GM19025 (cell line): ENCODE measurements around the gene ANKFY1.

Experiments
- ATAC-seq: cut with Tn5 transposase; IDR thresholded peaks from one replicate; pipeline ENCODE4 v1.9.1; 2021; ENCODE audit warnings: mild to moderate bottlenecking, low read depth, moderate library complexity; ENCODE audit not compliant: unreplicated experiment

ANKFY1 gene

GRCh38 chr17:4182043-4182442 is 81.7 kb downstream of the ANKFY1 start:
- ATAC-seq, result no peak

DNA sequence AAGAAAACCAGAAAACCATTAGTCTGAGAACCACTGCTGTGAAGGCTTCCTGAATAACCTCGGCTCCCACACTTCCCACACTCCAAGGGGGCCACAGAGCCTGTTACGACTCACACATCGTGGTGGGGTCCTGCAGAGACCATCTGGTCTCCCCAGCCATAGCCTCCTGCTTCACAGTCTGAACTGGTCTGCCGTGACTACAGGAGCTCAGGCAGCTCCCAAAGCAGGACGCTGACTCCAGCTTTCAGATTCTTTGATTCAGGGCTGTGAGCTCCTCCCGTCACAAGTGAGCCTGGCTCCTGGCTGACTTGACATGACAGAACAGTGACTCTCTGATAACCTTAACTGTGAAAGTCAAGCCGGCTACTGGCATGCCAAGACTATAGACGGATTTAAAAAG is 83.0 kb downstream of the ANKFY1 start:
- ATAC-seq, result no peak

GRCh38 chr17:4179071-4179470 is 84.7 kb downstream of the ANKFY1 start:
- ATAC-seq, result no peak

DNA sequence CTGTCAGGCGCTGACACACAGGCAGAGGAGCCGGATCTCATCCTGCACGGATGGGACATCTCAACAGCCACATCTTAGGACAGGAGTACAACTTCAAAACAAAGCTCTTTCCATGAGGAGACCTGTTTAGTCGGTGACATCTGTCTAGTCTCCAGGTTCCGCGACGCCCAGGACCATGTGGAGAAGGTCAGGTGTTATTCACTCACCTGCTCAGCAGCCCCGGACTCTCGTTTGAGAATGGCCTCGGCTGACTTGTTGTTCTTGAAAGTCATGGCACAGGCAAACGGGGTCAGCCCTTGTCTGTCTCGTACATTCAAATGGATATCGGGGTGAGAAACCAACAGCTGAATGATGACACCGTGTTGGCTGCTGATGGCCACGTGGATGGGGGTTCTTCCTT is 85.1 kb downstream of the ANKFY1 start:
- no peak for ATAC-seq

GRCh38 chr17:4177806-4178205 is 86.0 kb downstream of the ANKFY1 start:
- ATAC-seq, result no peak

- ATAC-seq, result no peak
These were observed 86.8 kb downstream of the ANKFY1 start for GRCh38 chr17:4176808-4177472.

- ATAC-seq, result no peak
These were observed 87.6 kb downstream of the ANKFY1 start for GRCh38 chr17:4175921-4176807.

DNA sequence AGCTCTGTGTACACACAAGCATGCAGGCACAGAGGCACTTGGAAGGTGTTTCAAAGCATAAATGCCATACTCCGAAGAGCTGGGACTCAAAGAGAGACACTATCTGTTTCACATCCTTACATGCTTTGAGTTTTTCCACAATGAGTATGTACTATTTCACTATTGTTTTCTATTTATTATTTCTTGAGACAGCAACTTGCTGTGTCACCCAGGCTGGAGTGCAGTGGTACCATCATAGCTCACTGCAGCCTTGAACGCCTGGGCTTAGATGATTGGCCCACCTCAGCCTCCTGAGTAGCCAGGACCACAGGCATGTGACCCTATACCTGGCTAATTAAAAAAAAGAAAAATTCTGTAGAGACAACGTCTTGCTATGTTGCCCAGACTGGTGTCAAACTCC is 89.2 kb downstream of the ANKFY1 start:
- no peak for ATAC-seq

DNA sequence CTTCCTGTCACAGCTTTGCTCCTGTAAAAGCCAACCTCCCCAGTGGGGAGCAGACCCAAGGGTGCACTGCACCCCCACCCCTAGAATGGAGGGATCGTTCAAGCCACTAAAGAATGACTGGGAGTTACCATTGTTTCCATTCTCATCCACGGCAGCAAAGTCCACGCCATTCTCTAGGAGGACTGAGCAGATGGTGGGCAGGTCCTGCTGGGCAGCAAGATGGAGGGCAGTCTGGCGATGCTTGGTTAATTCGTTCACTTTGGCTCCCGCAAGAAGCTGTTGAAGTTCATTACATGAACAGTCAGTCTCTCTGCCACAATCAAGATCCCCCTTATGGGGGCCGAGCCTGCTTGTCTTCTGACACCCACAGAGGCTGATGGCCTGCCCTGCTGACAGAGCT is 90.0 kb downstream of the ANKFY1 start:
- ATAC-seq, result no peak

DNA sequence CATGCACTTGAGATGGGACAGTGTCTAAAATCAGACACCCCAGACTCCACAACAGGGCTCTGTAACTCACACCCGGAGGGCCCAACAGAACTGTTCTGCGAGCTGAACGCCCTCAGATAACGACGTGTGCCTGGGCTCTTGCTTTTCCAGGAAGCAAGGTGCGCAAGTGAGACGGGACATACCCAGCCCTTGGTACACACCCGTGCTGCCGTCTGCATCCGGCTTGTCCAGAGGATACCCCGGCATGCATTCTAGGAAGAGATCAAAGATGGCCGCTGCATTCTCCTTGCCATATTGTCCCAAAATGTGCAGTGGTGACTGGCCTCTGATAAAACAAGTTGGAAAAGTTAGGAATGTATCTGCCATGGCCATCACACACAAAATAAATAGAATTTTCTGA is 91.4 kb downstream of the ANKFY1 start:
- ATAC-seq, result no peak

- no peak for ATAC-seq
These were observed 93.0 kb downstream of the ANKFY1 start for GRCh38 chr17:4170639-4171280.

GRCh38 chr17:4167786-4168185 is 96.0 kb downstream of the ANKFY1 start:
- no peak for ATAC-seq

- no peak for ATAC-seq
These were observed 97.4 kb downstream of the ANKFY1 start for GRCh38 chr17:4166419-4166818.

DNA sequence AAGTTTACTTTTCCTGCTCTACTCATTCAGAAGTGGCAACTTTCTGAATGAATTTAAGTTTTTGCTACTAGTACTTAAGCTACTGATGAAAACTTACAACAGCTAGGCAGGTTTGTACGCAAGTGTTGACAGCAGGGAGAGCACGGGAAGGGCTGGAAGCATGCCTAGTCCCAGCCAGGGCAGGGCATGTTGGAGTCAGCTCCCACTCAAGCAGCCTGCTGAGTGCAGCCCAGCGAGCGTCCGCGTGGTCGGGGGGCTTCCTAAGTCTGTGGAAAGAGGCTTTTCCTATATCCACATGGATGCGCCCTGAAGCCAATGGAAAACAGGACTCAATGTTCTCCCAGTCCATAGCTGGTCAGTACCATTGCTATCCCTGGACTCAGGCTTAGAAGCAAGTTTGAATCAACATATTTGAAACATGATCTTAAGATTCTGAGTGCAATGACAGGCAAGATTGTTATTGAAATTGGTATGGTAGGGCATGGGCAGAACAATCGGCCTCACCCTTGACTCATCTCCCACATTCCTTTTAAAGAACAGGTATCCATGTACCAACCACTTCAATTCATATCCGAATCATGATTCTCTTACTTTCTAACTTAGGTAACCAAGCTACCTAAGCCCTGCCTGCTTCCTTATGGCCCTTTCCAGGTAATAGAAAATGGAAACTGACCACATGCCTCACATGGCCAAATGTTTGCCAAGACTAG is 98.3 kb downstream of the ANKFY1 start:
- no peak for ATAC-seq

GRCh38 chr17:4163951-4164350 is 99.8 kb downstream of the ANKFY1 start:
- no peak for ATAC-seq

DNA sequence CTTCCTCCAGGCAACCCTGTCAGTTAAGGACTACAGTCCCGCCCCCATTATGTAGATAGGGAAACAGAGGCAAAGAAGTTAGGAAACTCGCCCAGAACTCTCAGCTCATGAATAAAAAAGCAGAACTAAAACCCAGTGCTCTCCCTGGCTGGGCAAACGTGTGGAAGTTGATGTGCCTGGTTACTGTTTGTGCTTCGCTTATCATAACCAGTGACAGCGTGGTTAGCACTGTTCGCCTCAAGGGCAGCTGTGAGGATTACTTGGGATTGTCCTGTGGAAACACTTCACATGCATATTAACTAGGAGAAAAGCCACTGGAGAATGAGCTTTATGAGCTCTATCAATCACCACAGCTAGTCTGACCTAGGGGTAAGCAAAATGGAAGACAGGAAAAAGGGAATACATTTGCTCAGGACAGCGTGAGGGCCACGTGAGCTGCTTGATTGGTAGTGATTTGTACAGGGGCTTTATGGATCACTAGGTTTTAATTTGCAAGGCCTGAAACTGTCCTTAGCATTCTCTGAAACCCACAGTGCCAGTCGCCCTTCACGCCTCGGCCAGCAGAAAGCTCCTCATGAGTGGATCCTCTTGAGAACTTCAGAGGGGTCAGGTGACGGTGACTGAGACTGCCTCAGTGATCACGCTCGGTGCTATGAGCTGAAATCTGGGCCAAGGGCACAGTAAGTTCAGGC is 100.9 kb downstream of the ANKFY1 start:
- no peak for ATAC-seq

GRCh38 chr17:4162321-4162720 is 101.5 kb downstream of the ANKFY1 start:
- no peak for ATAC-seq

DNA sequence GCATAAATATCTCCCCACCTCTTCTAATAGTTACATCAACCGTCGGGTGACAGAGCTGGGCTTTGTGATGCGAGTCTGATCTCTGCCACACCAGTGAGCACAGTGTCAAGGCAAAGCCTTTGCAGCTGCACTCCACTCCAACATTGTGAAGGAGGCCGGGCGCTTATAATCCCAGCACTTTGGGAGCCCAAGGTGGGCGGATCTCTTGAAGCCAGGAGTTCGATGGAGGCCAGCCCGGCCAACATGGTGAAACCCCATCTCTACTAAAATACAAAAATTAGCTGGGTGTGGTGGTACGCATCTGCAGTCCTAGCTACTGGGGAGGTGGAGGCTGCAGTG is 101.8 kb downstream of the ANKFY1 start:
- ATAC-seq, result no peak

GRCh38 chr17:4161192-4161966 is 102.4 kb downstream of the ANKFY1 start:
- no peak for ATAC-seq
